Heart left ventricle (tissue), 13 donors: ENCODE results near the gene RHBDF1.

Source experiments
- POLR2A ChIP-seq, 2 donors: fragments of 450-650 bp; IDR thresholded peaks; one replicate each; pipeline ENCODE4 v1.6.1; 2017; ENCODE audit warnings: antibody characterized with exemption in 2 of 2, mild to moderate bottlenecking in 2 of 2, moderate library complexity in 2 of 2
- TF ChIP-seq, protein P1 (sequence below), 12 donors: fragments of 200-600 bp; sonication (generic) in 4 of 12; IDR thresholded peaks; one replicate each; pipeline versions ENCODE4 v1.5.0 to v1.8.0; 2018 to 2022; ENCODE audit warnings: antibody characterized with exemption in 12 of 12, mild to moderate bottlenecking in 5 of 12
- donor health status: ischemic (EF 13 %, LVEDD 7.1; RV severe dilation, severe dysfunction).
- donor health status: DM: no; HTN: yes; CAD: no.
- donor health status: DM: no; HTN: no; CAD: no.
- donor health status: ischemic (EF 25% LVEDD 6.9; RV normal size, moderate dysfunction).
- donor health status: ischemic (EF 25% LVEDD 5.7; RV mildly dilated, moderate dysfunction).
- donor health status: ischemic (EF 35%, LVEDD 5.7; RV mildly dilated, moderate dysfunction).
- donor health status: nonischemic (EF 11% LVEDD 7.7; RV severe dilation, severe dysfunction).
- donor health status: DM: yes; HTN: yes; CAD: no.
- donor health status: PGD.
- donor health status: ischemic (EF 29% LVEDD 5.4; RV normal size, mild dysfunction).
- donor health status: nonischemic (EF 23%, LVEDD 6.1; RV moderate dilation, normal function).

DNA sequence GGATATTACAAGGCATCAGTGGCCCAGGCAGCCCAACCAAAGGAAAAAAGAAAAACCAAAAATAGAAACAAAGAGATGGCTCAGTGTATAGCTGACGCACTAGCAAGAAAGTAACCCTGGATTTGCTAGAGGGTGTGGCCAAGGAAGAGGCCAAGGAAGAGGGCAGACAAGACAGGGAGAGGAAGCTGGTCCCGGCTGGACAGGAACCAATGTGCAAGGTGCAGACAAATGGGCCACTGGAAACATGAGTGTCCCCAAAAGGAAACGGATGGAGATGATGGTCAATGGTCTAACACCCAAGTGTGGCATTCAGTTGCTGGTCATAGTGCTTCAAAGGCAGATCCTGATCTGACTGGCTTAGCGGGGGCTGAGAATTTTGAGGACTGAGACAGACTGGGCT, 29.7 kb downstream of the RHBDF1 start:
- TF ChIP-seq, protein P1, sequence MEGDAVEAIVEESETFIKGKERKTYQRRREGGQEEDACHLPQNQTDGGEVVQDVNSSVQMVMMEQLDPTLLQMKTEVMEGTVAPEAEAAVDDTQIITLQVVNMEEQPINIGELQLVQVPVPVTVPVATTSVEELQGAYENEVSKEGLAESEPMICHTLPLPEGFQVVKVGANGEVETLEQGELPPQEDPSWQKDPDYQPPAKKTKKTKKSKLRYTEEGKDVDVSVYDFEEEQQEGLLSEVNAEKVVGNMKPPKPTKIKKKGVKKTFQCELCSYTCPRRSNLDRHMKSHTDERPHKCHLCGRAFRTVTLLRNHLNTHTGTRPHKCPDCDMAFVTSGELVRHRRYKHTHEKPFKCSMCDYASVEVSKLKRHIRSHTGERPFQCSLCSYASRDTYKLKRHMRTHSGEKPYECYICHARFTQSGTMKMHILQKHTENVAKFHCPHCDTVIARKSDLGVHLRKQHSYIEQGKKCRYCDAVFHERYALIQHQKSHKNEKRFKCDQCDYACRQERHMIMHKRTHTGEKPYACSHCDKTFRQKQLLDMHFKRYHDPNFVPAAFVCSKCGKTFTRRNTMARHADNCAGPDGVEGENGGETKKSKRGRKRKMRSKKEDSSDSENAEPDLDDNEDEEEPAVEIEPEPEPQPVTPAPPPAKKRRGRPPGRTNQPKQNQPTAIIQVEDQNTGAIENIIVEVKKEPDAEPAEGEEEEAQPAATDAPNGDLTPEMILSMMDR (IDR thresholded peaks at IDR 0.05), result no peak
- TF ChIP-seq POLR2A (IDR thresholded peaks at IDR 0.05), result no peak
